ENCODE data around the gene GPC1.

- TF ChIP-seq CTCF (IDR thresholded peaks at IDR 0.05) = no peak
- no peak for TF ChIP-seq POLR2A (IDR thresholded peaks at IDR 0.05)
Observed at GRCh38 chr2:240411261-240412160, 24.0 kb upstream of the GPC1 start.

All from uterus (tissue), 2 donors.